GM13977 (cell line): Measurements from ENCODE around the gene CDC25B.

ENCODE experiments used
- DNase-seq: peaks from one replicate; pipeline ENCODE4 v3.0.0; 2012; ENCODE audit warnings: low spot score
- CTCF ChIP-seq: IDR thresholded peaks from 2 replicates; pipeline ENCODE4 v1.5.1; 2012; ENCODE audit warnings: mild to moderate bottlenecking, control low read depth; ENCODE audit not compliant: insufficient read depth; ENCODE audit errors: extremely low read depth, missing control alignments
- in situ Hi-C: fragments of 300-500 bp; cut with MboI; formaldehyde crosslinking; loops from one replicate; pipeline ENCODE4 v1.12.0; 2022; ENCODE audit warnings: low sequenced_read_pairs, low pct_unique_long_range_greater_than_20kb, mixed read lengths, inconsistent platforms; ENCODE audit not compliant: unreplicated experiment

CDC25B gene

GRCh38 chr20:3794701-3795420 is 1.2 kb upstream of the CDC25B start:
- in situ Hi-C loops: no loop called here
- no peak for DNase-seq
- no peak for TF ChIP-seq CTCF

GRCh38 chr20:3796477-3797225 is 541 bp downstream of the CDC25B start:
- DNase-seq: no peak
- in situ Hi-C loops: no loop called here
- no peak for TF ChIP-seq CTCF

- TF ChIP-seq CTCF: no peak
- DNase-seq: no peak
- in situ Hi-C loops: no loop called here
These were observed 1.1 kb downstream of the CDC25B start for GRCh38 chr20:3797226-3797545.

GRCh38 chr20:3797592-3798372 is 1.7 kb downstream of the CDC25B start:
- TF ChIP-seq CTCF: no peak
- DNase-seq: peak; percentile 57
- in situ Hi-C loops: no loop called here

DNA sequence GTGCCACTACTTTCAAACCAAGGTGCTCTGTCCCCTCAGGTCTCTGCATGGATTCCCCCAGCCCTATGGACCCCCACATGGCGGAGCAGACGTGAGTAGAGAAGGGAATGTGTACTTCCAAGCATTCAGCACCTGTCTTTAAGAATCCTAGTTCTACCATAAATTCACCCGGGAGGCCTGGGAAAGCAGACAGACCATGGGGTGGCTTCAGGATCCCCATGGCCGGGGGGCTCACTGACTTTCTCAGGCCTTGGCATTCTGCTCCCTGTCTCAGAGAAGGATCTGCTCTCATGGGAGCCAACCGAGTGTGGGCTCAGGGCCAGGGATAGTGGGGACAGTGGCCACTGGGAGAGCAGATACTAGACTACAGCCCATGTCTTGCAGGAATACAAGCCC is 2.3 kb downstream of the CDC25B start:
- no peak for DNase-seq
- in situ Hi-C loops: no loop called here
- TF ChIP-seq CTCF: no peak

GRCh38 chr20:3798908-3799248 is 2.8 kb downstream of the CDC25B start:
- in situ Hi-C loops: no loop called here
- TF ChIP-seq CTCF: no peak
- no peak for DNase-seq
